LNCAP (cell line): ENCODE measurements around the gene TM9SF4.

ENCODE experiments used
- CTCF ChIP-seq: fragments of 450-650 bp; IDR thresholded peaks from 2 replicates; pipeline ENCODE4 v1.5.1; 2017; ENCODE audit warnings: mild to moderate bottlenecking

Gene TM9SF4

GRCh38 chr20:32163951-32164350, 54.4 kb downstream of the TM9SF4 start:
- TF ChIP-seq CTCF: no peak

GRCh38 chr20:32164984-32165735, 55.6 kb downstream of the TM9SF4 start:
- no peak for TF ChIP-seq CTCF

- TF ChIP-seq CTCF: no peak
Measured at GRCh38 chr20:32165836-32166545, 56.5 kb downstream of the TM9SF4 start.

- TF ChIP-seq CTCF: no peak
Measured at GRCh38 chr20:32167552-32167951, 58.0 kb downstream of the TM9SF4 start.

- TF ChIP-seq CTCF: no peak
Measured at GRCh38 chr20:32168184-32168910, 58.8 kb downstream of the TM9SF4 start.

GRCh38 chr20:32179515-32179914, 70.0 kb downstream of the TM9SF4 start:
- TF ChIP-seq CTCF: no peak

- TF ChIP-seq CTCF: no peak
Measured at GRCh38 chr20:32179934-32180333, 70.4 kb downstream of the TM9SF4 start.
